ENCODE measurements around the gene NRXN3. TPM values are rescaled to one million over a fixed set of nuclear protein-coding genes. Genes with fewer than 3 reads are reported as not detected.

Gene NRXN3
- total and polyA plus RNA-seq, 2 experiments from 2014 or later: 0.69 to 1.5 TPM

- H3K9me3 ChIP-seq (ENCODE audit: low read depth): no peaks in the 10 kb centered on the region
- no peaks in the 10 kb centered on the region for H3K36me3 ChIP-seq
- peak in 1 of 2 donors; percentile 11 for DNase-seq (ENCODE audit: low read depth in 1 of 2, low spot score in 1 of 2)
- peaks cover 6% of the 10 kb centered on the region for H3K4me1 ChIP-seq (ENCODE audit: low read depth)
- no peak for TF ChIP-seq CTCF (IDR thresholded peaks at IDR 0.05; ENCODE audit: low read depth, low read length)
- H3K4me3 ChIP-seq: no peak overlapping the region
- H3K27me3 ChIP-seq: peaks cover 13% of the 10 kb centered on the region
- H3K27ac ChIP-seq: no peak overlapping the region
These were observed 1669.9 kb downstream of the NRXN3 start for GRCh38 chr14:79840103-79840502.

- H3K4me1 ChIP-seq (ENCODE audit: low read depth): no peaks in the 10 kb centered on the region
- no peak overlapping the region for H3K4me3 ChIP-seq
- H3K9me3 ChIP-seq (ENCODE audit: low read depth): no peaks in the 10 kb centered on the region
- H3K36me3 ChIP-seq: no peaks in the 10 kb centered on the region
- H3K27me3 ChIP-seq: peaks cover 11% of the 10 kb centered on the region
- no peak overlapping the region for H3K27ac ChIP-seq
- no peak for TF ChIP-seq CTCF (IDR thresholded peaks at IDR 0.05; ENCODE audit: low read depth, low read length)
- DNase-seq (ENCODE audit: low read depth in 1 of 2, low spot score in 1 of 2): no peak
These were observed 1670.7 kb downstream of the NRXN3 start for GRCh38 chr14:79840831-79841230.

GRCh38 chr14:79841433-79841832 is 1671.3 kb downstream of the NRXN3 start:
- H3K9me3 ChIP-seq (ENCODE audit: low read depth): no peaks in the 10 kb centered on the region
- H3K27me3 ChIP-seq: peaks cover 7% of the 10 kb centered on the region
- TF ChIP-seq CTCF (IDR thresholded peaks at IDR 0.05; ENCODE audit: low read depth, low read length): no peak
- no peak overlapping the region for H3K27ac ChIP-seq
- no peak for DNase-seq (ENCODE audit: low read depth in 1 of 2, low spot score in 1 of 2)
- H3K4me3 ChIP-seq: no peak overlapping the region
- no peaks in the 10 kb centered on the region for H3K4me1 ChIP-seq (ENCODE audit: low read depth)
- no peaks in the 10 kb centered on the region for H3K36me3 ChIP-seq

- no peak overlapping the region for H3K27ac ChIP-seq
- no peaks in the 10 kb centered on the region for H3K36me3 ChIP-seq
- H3K9me3 ChIP-seq (ENCODE audit: low read depth): no peaks in the 10 kb centered on the region
- peak in 1 of 2 donors; percentile 69 for DNase-seq (ENCODE audit: low read depth in 1 of 2, low spot score in 1 of 2)
- peaks cover 7% of the 10 kb centered on the region for H3K27me3 ChIP-seq
- H3K4me3 ChIP-seq: no peak overlapping the region
- no peak for TF ChIP-seq CTCF (IDR thresholded peaks at IDR 0.05; ENCODE audit: low read depth, low read length)
- no peaks in the 10 kb centered on the region for H3K4me1 ChIP-seq (ENCODE audit: low read depth)
These were observed 1672.1 kb downstream of the NRXN3 start for GRCh38 chr14:79842270-79842669.

GRCh38 chr14:79852950-79853744 is 1683.0 kb downstream of the NRXN3 start:
- no peak for TF ChIP-seq CTCF (IDR thresholded peaks at IDR 0.05; ENCODE audit: low read depth, low read length)
- no peaks in the 10 kb centered on the region for H3K4me1 ChIP-seq (ENCODE audit: low read depth)
- no peak overlapping the region for H3K4me3 ChIP-seq
- H3K9me3 ChIP-seq (ENCODE audit: low read depth): no peaks in the 10 kb centered on the region
- peaks cover 8% of the 10 kb centered on the region for H3K27me3 ChIP-seq
- no peaks in the 10 kb centered on the region for H3K36me3 ChIP-seq
- no peak overlapping the region for H3K27ac ChIP-seq
- no peak for DNase-seq (ENCODE audit: low read depth in 1 of 2, low spot score in 1 of 2)

All from cardiac muscle cell (in vitro differentiated cells and primary cell).